Endothelial cell (in vitro differentiated cells): ENCODE measurements around the gene IRAK2. TPM values are rescaled to one million over a fixed set of nuclear protein-coding genes. Genes with fewer than 3 reads are reported as not detected.
A peak's percentile ranks its signal among the peaks of the same experiment; 100 is the strongest.
"Not testable (repeated sequence)": the region's sequence is repeated elsewhere in the genome, so short reads cannot be mapped to it uniquely, and the experiment has no call there.

Experiments
- DNase-seq: peaks from one replicate; pipeline ENCODE4 v3.0.0; 2021; ENCODE audit warnings: low spot score
- H3K27ac Mint-ChIP-seq: one replicate; pipeline ENCODE4 v1.8.0; 2021; ENCODE audit warnings: mixed read lengths, inconsistent platforms; ENCODE audit not compliant: unreplicated experiment
- H3K27me3 Mint-ChIP-seq: one replicate; pipeline ENCODE4 v1.8.0; 2021; ENCODE audit warnings: mild to moderate bottlenecking, moderate library complexity, mixed read lengths, inconsistent platforms; ENCODE audit not compliant: unreplicated experiment
- H3K36me3 Mint-ChIP-seq: one replicate; pipeline ENCODE4 v1.8.0; 2021; ENCODE audit warnings: mild to moderate bottlenecking, low read depth, mixed read lengths, inconsistent platforms; ENCODE audit not compliant: unreplicated experiment
- H3K4me1 Mint-ChIP-seq: one replicate; pipeline ENCODE4 v1.8.0; 2021; ENCODE audit warnings: mild to moderate bottlenecking, mixed read lengths, inconsistent platforms; ENCODE audit not compliant: unreplicated experiment
- H3K4me3 Mint-ChIP-seq: one replicate; pipeline ENCODE4 v1.8.0; 2021; ENCODE audit warnings: mild to moderate bottlenecking, mixed read lengths, inconsistent platforms; ENCODE audit not compliant: unreplicated experiment
- H3K9me3 Mint-ChIP-seq: one replicate; pipeline ENCODE4 v1.8.0; 2021; ENCODE audit warnings: mixed read lengths, inconsistent platforms; ENCODE audit not compliant: unreplicated experiment
- CTCF ChIP-seq: fragments of 200-600 bp; sonication (generic); IDR thresholded peaks from one replicate; pipeline ENCODE4 v1.5.0; 2021; ENCODE audit warnings: antibody characterized with exemption; ENCODE audit not compliant: unreplicated experiment
- total RNA-seq: library from RNA; stranded (reverse); fragmentation: NEBNext Ultra II Directional; extraction: Animal tissue kit (Norgen Biotek cat#: 25700); gene quantifications from one replicate; pipeline ENCODE4 v1.2.1, GENCODE V29; 2021; ENCODE audit not compliant: unreplicated experiment

IRAK2 gene
- total RNA-seq, 1 donor from 2014 or later: 1.1 TPM

GRCh38 chr3:10259798-10260197 is 95.1 kb downstream of the IRAK2 start:
- no peak overlapping the region for H3K27ac Mint-ChIP-seq
- peaks cover 2% of the 10 kb centered on the region for H3K27me3 Mint-ChIP-seq
- peaks cover 14% of the 10 kb centered on the region for H3K4me1 Mint-ChIP-seq
- TF ChIP-seq CTCF: no peak
- peaks cover 30% of the 10 kb centered on the region for H3K36me3 Mint-ChIP-seq
- DNase-seq: no peak
- no peaks in the 10 kb centered on the region for H3K9me3 Mint-ChIP-seq
- no peak overlapping the region for H3K4me3 Mint-ChIP-seq

GRCh38 chr3:10260211-10260701 is 95.5 kb downstream of the IRAK2 start:
- no peaks in the 10 kb centered on the region for H3K9me3 Mint-ChIP-seq
- peaks cover 2% of the 10 kb centered on the region for H3K27me3 Mint-ChIP-seq
- no peak for DNase-seq
- no peak for TF ChIP-seq CTCF
- no peak overlapping the region for H3K27ac Mint-ChIP-seq
- no peak overlapping the region for H3K4me3 Mint-ChIP-seq
- H3K36me3 Mint-ChIP-seq: peaks cover 30% of the 10 kb centered on the region
- H3K4me1 Mint-ChIP-seq: peaks cover 14% of the 10 kb centered on the region

- no peaks in the 10 kb centered on the region for H3K27me3 Mint-ChIP-seq
- H3K4me1 Mint-ChIP-seq: peaks cover 14% of the 10 kb centered on the region
- H3K36me3 Mint-ChIP-seq: peaks cover 30% of the 10 kb centered on the region
- no peak for DNase-seq
- no peak overlapping the region for H3K27ac Mint-ChIP-seq
- no peak for TF ChIP-seq CTCF
- no peak overlapping the region for H3K4me3 Mint-ChIP-seq
- H3K9me3 Mint-ChIP-seq: no peaks in the 10 kb centered on the region
Observed at GRCh38 chr3:10262027-10262426, 97.3 kb downstream of the IRAK2 start.

GRCh38 chr3:10263646-10264363 is 99.1 kb downstream of the IRAK2 start:
- Mint-ChIP-seq H3K4me3 (peak overlapping the region; percentile 32), H3K27me3 (no peaks in the 10 kb centered on the region), H3K4me1 (peaks cover 14% of the 10 kb centered on the region), H3K36me3 (peaks cover 30% of the 10 kb centered on the region), H3K27ac (peak overlapping the region; percentile 82), H3K9me3 (no peaks in the 10 kb centered on the region)
- DNase-seq: peak; percentile 59
- peak; percentile 89 for TF ChIP-seq CTCF

- H3K36me3 Mint-ChIP-seq: peaks cover 20% of the 10 kb centered on the region
- no peak overlapping the region for H3K27ac Mint-ChIP-seq
- H3K4me1 Mint-ChIP-seq: peaks cover 14% of the 10 kb centered on the region
- TF ChIP-seq CTCF: no peak
- H3K9me3 Mint-ChIP-seq: no peaks in the 10 kb centered on the region
- peak overlapping the region; percentile 75 for H3K4me3 Mint-ChIP-seq
- no peaks in the 10 kb centered on the region for H3K27me3 Mint-ChIP-seq
- no peak for DNase-seq
Observed at GRCh38 chr3:10265833-10266232, 101.1 kb downstream of the IRAK2 start.

GRCh38 chr3:10266936-10267335 is 102.2 kb downstream of the IRAK2 start:
- peaks cover 14% of the 10 kb centered on the region for H3K4me1 Mint-ChIP-seq
- H3K4me3 Mint-ChIP-seq, H3K27me3 Mint-ChIP-seq, H3K9me3 Mint-ChIP-seq, H3K27ac Mint-ChIP-seq, DNase-seq: not testable (repeated sequence)
- H3K36me3 Mint-ChIP-seq: peaks cover 11% of the 10 kb centered on the region
